A673 (cell line): Measurements from ENCODE around the gene SNX30. TPM values are rescaled to one million over a fixed set of nuclear protein-coding genes. Genes with fewer than 3 reads are reported as not detected.

Experiments
- BruUV-seq: library from RNA; stranded (reverse); fragments of 400-500 nt; replicated peaks from 2 replicates; lab custom pipeline; 2021; lab: Mats Ljungman, UMichigan
- CTCF ChIA-PET: fragments of 300-600 bp; sonication (Branson Sonifier 250); formaldehyde crosslinking; loops from one replicate; lab custom pipeline; 2022; ENCODE audit warnings: antibody characterized with exemption; lab: Charles Lee
- POLR2A ChIA-PET: fragments of 300-600 bp; sonication (Branson Sonifier 250); formaldehyde crosslinking; loops from one replicate; lab custom pipeline; 2022; ENCODE audit warnings: antibody characterized with exemption; ENCODE audit not compliant: low non-redundant PET; lab: Charles Lee
- DNase-seq: peaks from one replicate; pipeline ENCODE4 v3.0.0-alpha.2; 2015; ENCODE audit warnings: low spot score
- H3K27ac ChIP-seq: fragments of 200-600 bp; sonication (generic); 2 replicates; pipeline ENCODE4 v1.5.1; 2016; ENCODE audit warnings: mixed run types, low read depth, mild to moderate bottlenecking, mixed read lengths, antibody characterized with exemption, low read length; ENCODE audit not compliant: poor library complexity, severe bottlenecking
- H3K27me3 ChIP-seq: fragments of 200-600 bp; sonication (generic); replicated peaks from 2 replicates; pipeline ENCODE4 v1.6.1; 2017; ENCODE audit warnings: mixed run types, low read depth, mild to moderate bottlenecking, mixed read lengths, antibody characterized with exemption, low read length; ENCODE audit not compliant: insufficient read depth, poor library complexity
- H3K36me3 ChIP-seq: fragments of 200-600 bp; sonication (generic); 2 replicates; pipeline ENCODE4 v1.6.1; 2016; ENCODE audit warnings: mixed run types, mild to moderate bottlenecking, mixed read lengths, antibody characterized with exemption, low read length; ENCODE audit not compliant: insufficient read depth, poor library complexity, severe bottlenecking
- H3K4me1 ChIP-seq: fragments of 200-600 bp; sonication (generic); 2 replicates; pipeline ENCODE4 v1.6.1; 2017; ENCODE audit warnings: mixed run types, mild to moderate bottlenecking, mixed read lengths, antibody characterized with exemption, low read length; ENCODE audit not compliant: insufficient read depth, poor library complexity, severe bottlenecking
- H3K4me3 ChIP-seq: fragments of 200-600 bp; sonication (generic); 2 replicates; pipeline ENCODE4 v1.5.1; 2016; ENCODE audit warnings: low read depth, mixed run types, mild to moderate bottlenecking, mixed read lengths, low read length; ENCODE audit not compliant: poor library complexity, severe bottlenecking
- H3K9me3 ChIP-seq: fragments of 200-600 bp; sonication (generic); 2 replicates; pipeline ENCODE4 v1.6.1; 2016; ENCODE audit warnings: mixed run types, low read depth, mild to moderate bottlenecking, mixed read lengths, antibody characterized with exemption, low read length; ENCODE audit not compliant: poor library complexity, severe bottlenecking
- EZH2 ChIP-seq: fragments of 200-600 bp; sonication (generic); IDR thresholded peaks from 2 replicates; pipeline ENCODE4 v1.6.1; 2017; ENCODE audit warnings: borderline replicate concordance, low read depth, mild to moderate bottlenecking, mixed read lengths, antibody characterized with exemption, low read length; ENCODE audit not compliant: poor library complexity, severe bottlenecking
- intact Hi-C: fragments of 100-400 bp; cut with micrococcal nuclease; formaldehyde crosslinking; loops from one replicate; pipeline ENCODE4 v1.10.0; 2022; ENCODE audit not compliant: unreplicated experiment
- total RNA-seq: library from RNA; stranded (reverse); gene quantifications from 2 replicates; pipeline ENCODE4 v1.2.3, GENCODE V29; 2021
- TF ChIP-seq, protein P1 (sequence below): fragments of 300-800, 200-600 bp; sonication (generic); conservative IDR thresholded peaks from 2 replicates; pipeline ENCODE4 v1.5.1; 2017; ENCODE audit warnings: low read depth, mild to moderate bottlenecking, antibody characterized with exemption, low read length, moderate library complexity, mixed read lengths

SNX30 gene
- total RNA-seq, 1 experiment from 2014 or later = 6.1 TPM

DNA sequence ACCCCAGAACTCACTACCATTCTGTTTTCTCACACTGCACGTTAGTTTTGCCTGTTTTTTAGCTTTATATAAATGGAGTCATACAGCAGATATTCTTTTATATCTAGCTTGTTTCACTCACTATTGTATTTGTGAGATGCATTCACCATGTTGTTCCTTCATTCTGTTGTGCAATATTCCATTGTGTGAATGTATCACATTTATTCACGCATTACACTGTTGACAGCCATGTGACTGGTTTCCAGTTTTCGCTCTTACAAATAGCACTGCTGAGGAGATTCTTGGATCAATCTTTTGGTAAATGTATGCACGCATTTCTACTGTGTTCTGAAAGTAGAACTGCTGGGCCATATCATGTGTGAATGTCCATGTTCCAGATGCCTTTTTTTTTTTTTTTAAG is 6.4 kb upstream of the SNX30 start:
- ChIA-PET POLR2A (no interaction called here), CTCF (no interaction called here)
- no peaks in the 10 kb centered on the region for H3K27me3 ChIP-seq
- DNase-seq = no peak
- no peak overlapping the region for H3K4me3 ChIP-seq
- H3K4me1 ChIP-seq = no peaks in the 10 kb centered on the region
- H3K9me3 ChIP-seq = no peaks in the 10 kb centered on the region
- no peak overlapping the region for H3K27ac ChIP-seq
- intact Hi-C loops = no loop called here
- H3K36me3 ChIP-seq = no peaks in the 10 kb centered on the region
- BruUV-seq = no TSS peak
- TF ChIP-seq, protein P1, sequence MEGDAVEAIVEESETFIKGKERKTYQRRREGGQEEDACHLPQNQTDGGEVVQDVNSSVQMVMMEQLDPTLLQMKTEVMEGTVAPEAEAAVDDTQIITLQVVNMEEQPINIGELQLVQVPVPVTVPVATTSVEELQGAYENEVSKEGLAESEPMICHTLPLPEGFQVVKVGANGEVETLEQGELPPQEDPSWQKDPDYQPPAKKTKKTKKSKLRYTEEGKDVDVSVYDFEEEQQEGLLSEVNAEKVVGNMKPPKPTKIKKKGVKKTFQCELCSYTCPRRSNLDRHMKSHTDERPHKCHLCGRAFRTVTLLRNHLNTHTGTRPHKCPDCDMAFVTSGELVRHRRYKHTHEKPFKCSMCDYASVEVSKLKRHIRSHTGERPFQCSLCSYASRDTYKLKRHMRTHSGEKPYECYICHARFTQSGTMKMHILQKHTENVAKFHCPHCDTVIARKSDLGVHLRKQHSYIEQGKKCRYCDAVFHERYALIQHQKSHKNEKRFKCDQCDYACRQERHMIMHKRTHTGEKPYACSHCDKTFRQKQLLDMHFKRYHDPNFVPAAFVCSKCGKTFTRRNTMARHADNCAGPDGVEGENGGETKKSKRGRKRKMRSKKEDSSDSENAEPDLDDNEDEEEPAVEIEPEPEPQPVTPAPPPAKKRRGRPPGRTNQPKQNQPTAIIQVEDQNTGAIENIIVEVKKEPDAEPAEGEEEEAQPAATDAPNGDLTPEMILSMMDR = no peak
- no peak for TF ChIP-seq EZH2

DNA sequence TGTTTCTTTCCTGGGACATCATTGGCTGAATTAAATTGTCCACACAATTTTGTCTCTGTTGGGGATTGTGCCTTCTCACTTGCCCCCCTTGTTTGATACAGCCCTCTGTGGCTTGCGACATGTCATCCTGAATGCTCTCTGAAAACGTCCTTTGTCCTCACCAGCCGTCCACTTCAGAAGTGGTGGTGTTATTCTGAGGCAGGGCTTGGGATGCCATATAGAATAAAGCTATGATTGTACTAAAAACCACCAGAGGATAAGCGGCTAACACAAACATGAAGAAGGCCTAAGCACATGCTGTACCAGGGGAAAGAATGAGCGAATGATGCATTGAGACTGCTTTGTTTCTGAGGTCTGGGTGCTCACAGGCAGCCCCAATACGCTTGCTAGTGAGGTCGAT is 3.5 kb upstream of the SNX30 start:
- intact Hi-C loops = no loop called here
- ChIA-PET POLR2A (no interaction called here), CTCF (no interaction called here)
- no TSS peak for BruUV-seq
- H3K4me3 ChIP-seq = no peak overlapping the region
- no peaks in the 10 kb centered on the region for H3K36me3 ChIP-seq
- DNase-seq = no peak
- no peaks in the 10 kb centered on the region for H3K27me3 ChIP-seq
- H3K4me1 ChIP-seq = peaks cover 9% of the 10 kb centered on the region
- H3K27ac ChIP-seq = no peak overlapping the region
- no peaks in the 10 kb centered on the region for H3K9me3 ChIP-seq
- TF ChIP-seq, protein P1 = no peak
- no peak for TF ChIP-seq EZH2

DNA sequence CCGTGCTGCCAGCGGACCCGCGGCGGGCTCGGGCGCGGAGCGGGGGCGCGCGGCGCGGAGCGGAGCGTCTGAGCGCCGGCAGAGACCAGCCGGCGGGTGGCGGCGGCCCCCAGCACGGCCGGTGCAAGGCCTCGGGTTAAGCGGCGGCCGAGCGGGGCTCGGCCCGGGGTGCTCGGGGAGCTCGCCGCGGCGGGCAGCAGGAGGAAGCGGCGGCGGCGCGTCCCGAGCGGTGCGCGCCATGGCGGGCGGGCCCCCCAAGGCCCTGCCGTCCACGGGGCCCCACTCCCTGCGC is 150 bp downstream of the SNX30 start:
- H3K27ac ChIP-seq = peak overlapping the region; percentile 58
- H3K36me3 ChIP-seq = no peaks in the 10 kb centered on the region
- no peaks in the 10 kb centered on the region for H3K9me3 ChIP-seq
- peak overlapping the region; percentile 85 for H3K4me3 ChIP-seq
- H3K27me3 ChIP-seq = no peaks in the 10 kb centered on the region
- no peak for TF ChIP-seq EZH2
- TF ChIP-seq, protein P1 = no peak
- BruUV-seq = no TSS peak
- ChIA-PET CTCF (no interaction called here), POLR2A (no interaction called here)
- intact Hi-C loops = no loop called here
- DNase-seq = no peak
- H3K4me1 ChIP-seq = peaks cover 9% of the 10 kb centered on the region
